HG02759 (cell line): ENCODE results near the gene KIF20A.
"Not testable (repeated sequence)": the region's sequence is repeated elsewhere in the genome, so short reads cannot be mapped to it uniquely, and the experiment has no call there.

Experiments used
- ATAC-seq: cut with Tn5 transposase; IDR thresholded peaks from one replicate; pipeline ENCODE4 v1.9.1; 2021; ENCODE audit warnings: mild to moderate bottlenecking, moderate library complexity; ENCODE audit not compliant: unreplicated experiment

The KIF20A gene

DNA sequence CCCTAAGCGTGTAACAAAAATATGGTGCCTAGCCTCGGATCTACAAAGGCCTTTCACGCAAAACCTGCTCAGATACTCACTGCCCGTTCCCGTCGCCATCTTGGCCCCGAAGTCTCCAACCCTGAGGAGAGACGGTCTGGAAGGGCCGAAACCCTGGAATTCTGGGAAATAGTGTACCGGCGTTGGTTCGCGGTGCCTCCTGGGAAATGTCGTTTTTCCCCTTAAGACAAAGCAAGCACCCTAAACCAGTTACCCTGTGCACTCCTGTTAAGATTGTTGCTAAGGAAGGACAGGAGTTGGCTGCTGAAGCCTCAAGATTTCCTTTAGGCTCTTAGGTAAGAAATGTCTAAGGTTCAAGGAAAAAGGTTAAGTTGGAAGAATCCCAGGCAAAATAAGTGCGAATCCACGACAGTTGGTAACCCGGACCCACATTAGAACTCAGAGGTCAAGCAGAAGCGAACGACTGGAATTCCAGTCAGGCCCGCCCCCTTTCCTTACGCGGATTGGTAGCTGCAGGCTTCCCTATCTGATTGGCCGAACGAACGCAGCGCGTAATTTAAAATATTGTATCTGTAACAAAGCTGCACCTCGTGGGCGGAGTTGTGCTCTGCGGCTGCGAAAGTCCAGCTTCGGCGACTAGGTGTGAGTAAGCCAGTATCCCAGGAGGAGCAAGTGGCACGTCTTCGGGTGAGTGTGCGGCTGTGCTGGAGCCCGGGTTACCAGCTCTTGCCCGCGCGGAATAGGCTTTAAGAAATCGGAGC is at the start of gene KIF20A, which contains the start of gene BRD8:
KIF20A (plus strand) TSS at position 597 of the 761 bp plus-strand sequence. CDS start 569 bp downstream, outside the sequence.
BRD8 (minus strand) TSS at position 115 of the 761 bp plus-strand sequence; CDS start at position 99, 16 bp downstream.
- ATAC-seq = peak; percentile 89

GRCh38 chr5:138129347-138129746 is 49.6 kb upstream of the KIF20A start:
- no peak for ATAC-seq

- ATAC-seq = no peak
Measured at GRCh38 chr5:138132543-138132942, 46.4 kb upstream of the KIF20A start.

GRCh38 chr5:138138949-138139780 is 39.7 kb upstream of the KIF20A start, which contains the start of gene NME5:
TSS of gene NME5 (minus strand) at chr5:138139428. CDS start at chr5:138138780, 648 bp downstream.
- ATAC-seq = peak; percentile 78

DNA sequence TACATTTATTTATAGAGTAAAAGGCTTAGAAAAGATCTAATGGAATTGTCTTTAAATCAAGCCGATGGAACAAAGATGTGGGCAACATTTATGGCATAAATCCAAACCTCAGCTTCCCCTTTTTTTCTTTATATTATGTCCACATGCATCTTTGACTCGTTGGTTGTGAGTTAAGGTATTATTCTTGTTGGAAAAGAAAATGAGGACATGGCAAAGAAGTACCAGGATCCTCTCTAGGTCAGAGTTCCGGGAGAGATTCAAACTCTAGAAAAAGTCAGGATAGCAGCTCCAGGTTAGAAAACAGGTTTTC is 39.2 kb upstream of the KIF20A start:
- ATAC-seq = no peak

DNA sequence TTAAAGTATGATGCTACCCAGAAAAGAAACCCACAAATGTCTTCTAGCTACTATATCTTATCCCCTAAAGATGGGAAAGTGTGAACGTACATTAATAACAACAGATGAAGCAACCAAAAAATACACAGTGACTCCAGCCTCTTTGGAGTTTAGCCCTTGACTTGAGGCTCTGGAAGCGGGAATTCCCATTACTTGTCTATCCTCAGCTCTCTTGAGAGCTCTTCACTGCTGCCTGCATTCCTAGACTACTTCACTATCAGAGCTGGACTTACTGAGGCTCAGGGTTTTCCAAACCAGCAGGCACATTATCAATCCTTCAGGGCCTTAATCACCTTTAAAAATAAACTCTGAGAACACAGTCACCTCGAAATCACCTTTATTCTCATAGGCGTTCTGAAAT is 38.6 kb upstream of the KIF20A start:
- ATAC-seq = no peak

GRCh38 chr5:138141734-138142133 is 37.2 kb upstream of the KIF20A start:
- ATAC-seq = no peak

- not testable (repeated sequence) for ATAC-seq
Measured at GRCh38 chr5:138143578-138143977, 35.3 kb upstream of the KIF20A start.

DNA sequence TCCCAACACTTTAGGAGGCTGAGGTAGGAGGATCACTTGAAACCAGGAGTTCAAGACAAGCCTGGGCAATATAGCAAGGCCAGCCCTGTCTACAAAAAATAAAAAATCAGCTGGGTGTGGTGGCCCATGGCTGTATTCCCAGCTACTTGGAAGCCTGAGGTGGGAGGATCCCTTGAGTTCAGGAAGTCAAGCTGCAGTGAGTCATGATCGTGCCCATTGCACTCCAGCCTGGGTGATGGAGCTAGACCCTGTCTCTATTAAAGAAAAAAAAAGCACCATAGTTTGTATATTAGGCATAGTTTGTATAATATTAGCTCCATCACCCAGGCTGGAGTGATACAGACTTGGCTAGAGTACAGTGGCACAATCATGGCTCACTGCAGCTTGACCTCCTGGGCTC is 30.1 kb upstream of the KIF20A start:
- ATAC-seq = no peak

GRCh38 chr5:138149530-138149929 is 29.4 kb upstream of the KIF20A start:
- ATAC-seq = no peak

DNA sequence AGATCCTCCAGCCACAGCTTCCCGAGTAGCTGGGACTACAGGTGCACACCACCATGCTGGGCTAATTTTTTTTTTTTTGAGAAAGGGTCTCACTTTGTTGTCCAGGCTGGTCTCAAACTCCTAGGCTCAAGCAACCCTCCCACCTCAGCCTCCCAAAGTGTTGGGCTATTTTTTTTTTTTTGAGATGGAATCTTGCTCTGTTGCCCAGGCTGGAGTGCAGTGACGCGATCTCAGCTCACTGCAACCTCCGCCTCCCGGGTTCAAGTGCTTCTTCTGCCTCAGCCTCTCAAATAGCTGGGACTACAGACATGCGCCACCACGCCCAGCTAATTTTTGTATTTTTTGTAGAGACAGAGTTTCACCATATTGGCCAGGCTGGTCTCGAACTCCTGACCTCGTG is 22.9 kb upstream of the KIF20A start:
- ATAC-seq = not testable (repeated sequence)

- no peak for ATAC-seq
Measured at GRCh38 chr5:138157626-138158025, 21.3 kb upstream of the KIF20A start.

DNA sequence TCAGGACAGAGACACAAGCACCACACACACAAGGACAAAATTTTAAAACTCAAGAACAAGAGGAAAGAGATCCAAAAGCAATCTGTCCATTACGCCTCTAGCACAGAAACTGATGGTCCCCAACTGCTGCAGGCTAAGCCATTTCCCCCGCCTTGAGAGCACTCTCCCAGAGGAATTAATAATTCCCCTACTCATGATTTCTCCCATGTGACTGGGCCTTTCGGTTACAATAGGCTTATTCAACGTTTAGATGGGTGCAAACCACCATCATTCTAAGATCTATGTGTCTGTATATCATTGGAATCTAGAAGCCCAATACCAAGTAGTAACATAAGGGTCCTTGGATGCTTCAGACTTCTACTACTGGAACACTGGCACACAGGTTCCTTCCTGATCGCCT is 19.2 kb upstream of the KIF20A start:
- ATAC-seq = no peak

DNA sequence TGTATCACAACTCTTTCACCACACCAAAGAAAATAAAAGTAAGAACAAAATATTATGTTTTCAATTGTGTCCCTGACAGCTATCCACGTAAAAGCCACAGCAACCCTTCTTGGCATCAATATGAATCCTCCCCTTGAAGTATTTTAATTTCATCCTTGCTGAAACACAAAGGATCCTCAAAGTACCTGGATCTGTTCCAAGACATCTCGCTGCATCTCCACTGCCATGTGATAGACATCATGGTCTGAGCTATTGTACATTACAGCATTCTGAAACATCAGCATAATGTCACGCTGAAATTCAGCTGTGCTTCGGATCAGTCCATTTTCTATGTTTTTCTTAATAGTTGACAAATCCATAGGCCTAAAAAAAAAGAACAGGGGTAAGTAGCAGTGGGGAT is 18.2 kb upstream of the KIF20A start:
- no peak for ATAC-seq

- no peak for ATAC-seq
Measured at GRCh38 chr5:138163721-138164120, 15.2 kb upstream of the KIF20A start.

DNA sequence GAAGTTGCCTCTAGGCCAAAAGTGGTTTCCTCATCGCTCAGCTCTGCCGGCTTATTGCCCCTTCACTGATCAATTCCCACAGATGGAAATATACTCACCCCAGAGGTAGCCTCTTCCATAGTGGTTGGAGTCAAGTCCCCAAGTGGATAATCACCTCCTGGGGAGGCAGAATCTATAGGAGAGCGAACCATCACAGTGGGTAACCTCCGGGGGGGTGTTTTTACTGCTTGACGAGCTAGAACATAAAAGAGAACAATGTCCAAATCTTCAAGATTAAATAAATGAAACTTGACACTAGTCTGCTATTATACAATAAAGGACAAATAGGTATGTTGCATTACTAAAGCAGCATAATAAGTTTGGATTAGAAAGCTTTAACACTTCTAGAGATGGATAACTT is 9.8 kb upstream of the KIF20A start:
- no peak for ATAC-seq

- no peak for ATAC-seq
Measured at GRCh38 chr5:138170299-138170698, 8.6 kb upstream of the KIF20A start.

- ATAC-seq = no peak
Measured at GRCh38 chr5:138177941-138178515, 884 bp upstream of the KIF20A start.

- ATAC-seq = no peak
Measured at GRCh38 chr5:138179277-138179857, 455 bp downstream of the KIF20A start.

DNA sequence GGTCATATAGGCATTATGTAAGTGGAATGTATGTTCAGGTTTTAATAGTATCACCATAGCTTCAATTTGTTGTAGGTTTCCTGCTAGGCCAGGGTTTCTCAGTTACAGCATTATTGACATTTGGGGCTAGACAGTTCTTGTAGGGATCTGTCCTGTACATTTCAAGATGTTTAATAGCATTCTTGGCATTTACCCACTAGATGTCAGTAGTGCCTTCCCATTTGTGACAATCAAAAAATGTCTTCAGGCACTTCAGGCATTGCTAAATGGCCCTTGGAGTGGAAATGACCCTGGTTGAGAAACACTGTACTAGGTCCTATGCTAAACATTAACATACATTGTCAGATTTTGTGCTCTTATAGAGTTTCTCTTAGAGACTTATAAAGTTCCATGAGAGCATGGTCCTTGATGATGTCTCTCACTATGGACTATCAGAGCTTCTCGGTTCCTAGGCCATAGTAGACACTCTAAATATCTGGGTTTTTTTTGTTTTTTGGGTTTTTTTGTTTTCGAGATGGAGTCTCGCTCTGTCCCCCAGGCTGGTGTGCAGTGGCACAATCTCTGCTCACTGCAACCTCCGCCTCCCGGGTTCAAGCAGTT is 1.4 kb downstream of the KIF20A start:
- ATAC-seq = peak; percentile 26

DNA sequence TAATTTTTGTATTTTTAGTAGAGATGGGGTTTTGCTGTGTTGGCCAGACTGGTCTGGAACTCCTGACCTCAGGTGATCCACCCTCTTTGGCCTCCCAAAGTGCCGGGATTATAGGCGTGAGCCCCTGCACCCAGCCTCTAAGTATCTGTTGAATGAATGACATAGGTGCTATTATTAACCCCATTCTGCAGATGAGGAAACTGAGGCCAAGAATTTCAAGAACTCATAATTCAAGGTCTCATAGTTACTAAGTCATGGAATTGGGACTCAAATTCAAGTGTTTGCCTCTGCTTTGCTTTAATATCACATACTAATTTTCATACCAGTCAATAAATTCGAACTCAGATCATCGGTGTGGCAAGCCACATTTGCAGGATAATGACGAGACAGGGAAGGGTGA is 1.9 kb downstream of the KIF20A start:
- ATAC-seq = no peak
